Endothelial cell of umbilical vein (primary cell): ENCODE results near the gene PIK3CB. TPM values are rescaled to one million over a fixed set of nuclear protein-coding genes. Genes with fewer than 3 reads are reported as not detected.

Source experiments
- BruUV-seq: library from RNA; stranded (reverse); fragments of 400-500 nt; replicated peaks from 2 replicates; lab custom pipeline; 2021; lab: Mats Ljungman, UMichigan
- CTCF ChIA-PET: fragments of 300-600, 350-600 bp; sonication (Branson Sonifier 250); formaldehyde crosslinking; loops from one replicate; lab custom pipeline; 2021; ENCODE audit warnings: antibody characterized with exemption, inconsistent platforms; lab: Charles Lee
- POLR2A ChIA-PET: fragments of 300-600, 350-600 bp; sonication (Branson Sonifier 250); formaldehyde crosslinking; loops from one replicate; lab custom pipeline; 2021; ENCODE audit warnings: antibody characterized with exemption, inconsistent platforms; lab: Charles Lee
- DNase-seq: peaks from one replicate; pipeline ENCODE4 v3.0.0-alpha.2; 2011; ENCODE audit warnings: low read depth, low spot score
- FAIRE-seq: peaks from 2 replicates; lab custom pipeline; 2011; peaks lifted over from hg19 to GRCh38; lab: Jason Lieb, UNC
- H2AFZ ChIP-seq: 2 replicates; pipeline ENCODE4 v1.6.0; 2012; ENCODE audit warnings: low read depth, low read length, control low read depth, inconsistent platforms
- H3K27ac ChIP-seq: 2 replicates; pipeline ENCODE4 v1.5.1; 2011; ENCODE audit warnings: low read depth, mild to moderate bottlenecking, control low read depth, low read length, moderate library complexity; ENCODE audit not compliant: insufficient read depth
- H3K27me3 ChIP-seq, 2 experiments: 2 replicates each; pipeline versions ENCODE4 v1.6.0 to v1.6.1; 2011; ENCODE audit warnings: low read length in 2 of 2, mixed read lengths in 1 of 2; ENCODE audit not compliant: control insufficient read depth in 2 of 2, insufficient read depth in 2 of 2
- H3K36me3 ChIP-seq, 2 experiments: 2 replicates in 1 of 2; 3 replicates in 1 of 2; pipeline ENCODE4 v1.5.1; 2011; ENCODE audit warnings: low read length in 2 of 2, mild to moderate bottlenecking in 1 of 2, moderate library complexity in 1 of 2; ENCODE audit not compliant: control insufficient read depth in 2 of 2, insufficient read depth in 2 of 2; ENCODE audit errors: extremely low read depth in 1 of 2
- H3K4me1 ChIP-seq: 3 replicates; pipeline ENCODE4 v1.5.1; 2011; ENCODE audit warnings: mild to moderate bottlenecking, low read length; ENCODE audit not compliant: control insufficient read depth, insufficient read depth; ENCODE audit errors: extremely low read depth
- H3K4me2 ChIP-seq: 2 replicates; pipeline ENCODE4 v1.6.1; 2011; ENCODE audit warnings: low read length, control low read depth, mixed read lengths; ENCODE audit not compliant: insufficient read depth
- H3K4me3 ChIP-seq, 3 experiments: fragments of 200-600 bp in 1 of 3; sonication (generic), shearing (Covaris generic) in 1 of 3; replicated peaks in 1 of 3; 2 replicates each; pipeline ENCODE4 v1.5.1; 2011 to 2016; ENCODE audit warnings: control low read depth in 3 of 3, low read length in 3 of 3, mild to moderate bottlenecking in 2 of 3, inconsistent platforms in 1 of 3, low read depth in 1 of 3, moderate library complexity in 1 of 3; ENCODE audit not compliant: insufficient read depth in 1 of 3
- H3K79me2 ChIP-seq: 2 replicates; pipeline ENCODE4 v1.6.0; 2012; ENCODE audit warnings: low read length, inconsistent platforms; ENCODE audit not compliant: control insufficient read depth, insufficient read depth
- H3K9ac ChIP-seq: replicated peaks from 2 replicates; pipeline ENCODE3; 2011; ENCODE audit warnings: low read length, control low read depth; ENCODE audit not compliant: insufficient read depth; ENCODE audit errors: extremely low read depth
- H3K9me1 ChIP-seq: replicated peaks from 3 replicates; pipeline ENCODE4 v1.6.0; 2011; ENCODE audit warnings: mild to moderate bottlenecking, low read length; ENCODE audit not compliant: control insufficient read depth, insufficient read depth; ENCODE audit errors: extremely low read depth
- H3K9me3 ChIP-seq: replicated peaks from 2 replicates; pipeline ENCODE4 v1.5.1; 2012; ENCODE audit warnings: low read length, inconsistent platforms; ENCODE audit not compliant: control insufficient read depth, insufficient read depth
- H4K20me1 ChIP-seq: replicated peaks from 2 replicates; pipeline ENCODE3; 2011; ENCODE audit warnings: mild to moderate bottlenecking, low read length; ENCODE audit not compliant: control insufficient read depth, insufficient read depth; ENCODE audit errors: extremely low read depth
- EZH2 ChIP-seq: IDR thresholded peaks from 2 replicates; pipeline ENCODE4 v1.6.1; 2012; ENCODE audit warnings: borderline replicate concordance, low read depth, mild to moderate bottlenecking, moderate library complexity, low read length, inconsistent platforms; ENCODE audit not compliant: severe bottlenecking
- FOS ChIP-seq: IDR thresholded peaks from 2 replicates; pipeline ENCODE4 v1.6.1; 2011; ENCODE audit warnings: mild to moderate bottlenecking, low read length, moderate library complexity, borderline replicate concordance; ENCODE audit not compliant: insufficient read depth
- JUN ChIP-seq: IDR thresholded peaks from 2 replicates; pipeline ENCODE4 v1.6.1; 2011; ENCODE audit warnings: borderline replicate concordance, low read depth; ENCODE audit not compliant: insufficient read length, insufficient read depth
- MAX ChIP-seq: IDR thresholded peaks from 2 replicates; pipeline ENCODE4 v1.6.1; 2011; ENCODE audit not compliant: insufficient read depth, insufficient read length
- MYC ChIP-seq: IDR thresholded peaks from one replicate; pipeline ENCODE4 v1.6.1; 2011; ENCODE audit warnings: mild to moderate bottlenecking, low read depth, low read length
- POLR2A ChIP-seq: IDR thresholded peaks from 2 replicates; pipeline ENCODE4 v1.6.1; 2012; ENCODE audit warnings: low read depth, mild to moderate bottlenecking, control low read depth, low read length
- POLR2AphosphoS5 ChIP-seq: IDR thresholded peaks from 2 replicates; pipeline ENCODE4 v1.6.1; 2012; ENCODE audit warnings: low read depth, mild to moderate bottlenecking, control low read depth, low read length, moderate library complexity; ENCODE audit not compliant: insufficient read depth
- dilution Hi-C: fragments of 300-500 bp; cut with MboI; formaldehyde crosslinking; loops from one replicate; pipeline ENCODE4 v1.15.0; 2019; ENCODE audit warnings: low sequenced_read_pairs; ENCODE audit not compliant: extremely low pct_ligation_motif_present
- intact Hi-C: fragments of 100-400 bp; cut with micrococcal nuclease; formaldehyde crosslinking; loops from one replicate; pipeline ENCODE4 v1.10.0; 2022
- polyA plus RNA-seq, 4 experiments: library from polyadenylated mRNA; depleted of rRNA in 3 of 4; stranded (reverse) in 3 of 4; unstranded in 1 of 4; fragments of >200 nt; gene quantifications; 2 replicates each; pipeline versions ENCODE4 v1.2.1 to v1.2.3, GENCODE V29; 2011 to 2012; ENCODE audit warnings: missing spikeins in 1 of 4
- total RNA-seq: library from RNA; stranded (reverse); gene quantifications from 2 replicates; pipeline ENCODE4 v1.2.3, GENCODE V29; 2021

Gene PIK3CB
- total and polyA plus RNA-seq, 2 donors (not counting 3 experiments of a cell fraction or from before 2014, with no cell fraction given): 9.0 to 29.8 TPM

GRCh38 chr3:138867996-138868395 lies 33.3 kb upstream of the PIK3CB start:
- FAIRE-seq: no peak
- H4K20me1 ChIP-seq: no peaks in the 10 kb centered on the region
- H3K9me1 ChIP-seq: no peaks in the 10 kb centered on the region
- no peak overlapping the region for H3K4me2 ChIP-seq
- ChIA-PET CTCF (no interaction called here), POLR2A (no interaction called here)
- no peak overlapping the region for H3K9ac ChIP-seq
- peaks cover 7% of the 10 kb centered on the region for H3K4me1 ChIP-seq
- DNase-seq: peak; percentile 59
- H3K79me2 ChIP-seq: no peaks in the 10 kb centered on the region
- H3K27ac ChIP-seq: no peak overlapping the region
- no peaks in the 10 kb centered on the region for H3K27me3 ChIP-seq
- dilution Hi-C loops (no loop called here), intact Hi-C loops (no loop called here)
- no peaks in the 10 kb centered on the region for H3K9me3 ChIP-seq
- H2AFZ ChIP-seq: no peak overlapping the region
- H3K4me3 ChIP-seq: no peak overlapping the region
- no TSS peak for BruUV-seq
- no peaks in the 10 kb centered on the region for H3K36me3 ChIP-seq
- no peak for TF ChIP-seq JUN

GRCh38 chr3:138863776-138864113 lies 29.0 kb upstream of the PIK3CB start:
- dilution Hi-C loops (no loop called here), intact Hi-C loops (loop anchor here (1.0 kb wide), 1 partner anchor 9 kb away; no protein-coding TSS in a partner anchor)
- H3K9ac ChIP-seq: no peak overlapping the region
- CTCF ChIA-PET: interaction anchor here (4.1 kb wide), 1 partner anchor 52 kb away, joined by 25 read pairs; no protein-coding TSS in a partner anchor
- no peak for TF ChIP-seq EZH2
- no peak for TF ChIP-seq MAX
- TF ChIP-seq FOS: no peak
- TF ChIP-seq POLR2A: no peak
- TF ChIP-seq JUN: no peak
- TF ChIP-seq MYC: no peak
- no peak for TF ChIP-seq POLR2AphosphoS5
- H3K9me3 ChIP-seq: no peaks in the 10 kb centered on the region
- no peaks in the 10 kb centered on the region for H3K9me1 ChIP-seq
- peaks cover 17% of the 10 kb centered on the region for H3K4me1 ChIP-seq
- H3K4me2 ChIP-seq: no peak overlapping the region
- no TSS peak for BruUV-seq
- no peaks in the 10 kb centered on the region for H3K36me3 ChIP-seq
- no peak overlapping the region for H3K27ac ChIP-seq
- H3K27me3 ChIP-seq: no peaks in the 10 kb centered on the region
- H4K20me1 ChIP-seq: no peaks in the 10 kb centered on the region
- peak overlapping the region; percentile 76 for H2AFZ ChIP-seq
- FAIRE-seq: no peak
- H3K79me2 ChIP-seq: no peaks in the 10 kb centered on the region
- POLR2A ChIA-PET: no interaction called here
- no peak for DNase-seq
- no peak overlapping the region for H3K4me3 ChIP-seq
